Measurements from ENCODE around the gene TGFBR3.

Gene TGFBR3

GRCh38 chr1:91863498-91863897 lies 22.5 kb downstream of the TGFBR3 start:
- Histone ChIP-seq H3K9me3 (replicated peaks in 1 of 2; ENCODE audit: control insufficient read depth in 2 of 2, insufficient read depth in 1 of 2, low read depth in 1 of 2, low read length in 2 of 2) (no peaks in the 10 kb centered on the region), H2BK15ac (ENCODE audit: low read length) (no peak overlapping the region), H2BK5ac (ENCODE audit: low read length) (no peak overlapping the region), H3K9ac (ENCODE audit: low read depth, low read length, poor library complexity) (no peak overlapping the region), H3K36me3 (replicated peaks in 1 of 2; ENCODE audit: control insufficient read depth in 2 of 2, insufficient read depth in 2 of 2, low read length in 2 of 2) (no peaks in the 10 kb centered on the region), H3K23ac (ENCODE audit: low read depth, low read length, poor library complexity) (no peak overlapping the region), H3K4me1 (ENCODE audit: control insufficient read depth in 2 of 2, insufficient read depth in 1 of 2, low read depth in 1 of 2, low read length in 2 of 2) (peaks cover 0 to 3% of the 10 kb centered on the region in 2 donors), H3K18ac (ENCODE audit: low read length) (no peak overlapping the region), H2BK12ac (ENCODE audit: low read length) (no peak overlapping the region), H2BK120ac (ENCODE audit: low read depth, low read length) (no peak overlapping the region), H3K4me3 (ENCODE audit: low read length in 2 of 2) (no peak overlapping the region), H3K4me2 (ENCODE audit: insufficient read depth, low read length, poor library complexity, severe bottlenecking) (no peak overlapping the region), H4K8ac (ENCODE audit: low read depth, low read length) (no peak overlapping the region), H2AK5ac (ENCODE audit: low read depth, low read length) (no peak overlapping the region), H2AFZ (ENCODE audit: low read length) (no peak overlapping the region), H4K91ac (ENCODE audit: low read depth, low read length, poor library complexity) (no peak overlapping the region), H3K27ac (replicated peaks; ENCODE audit: low read length) (no peak overlapping the region), H3K27me3 (ENCODE audit: control insufficient read depth in 3 of 3, insufficient read depth in 3 of 3, low read depth in 1 of 3, low read length in 3 of 3) (no peaks in the 10 kb centered on the region), H3K4ac (ENCODE audit: low read length) (no peak overlapping the region), H3K79me1 (ENCODE audit: low read depth, low read length) (no peaks in the 10 kb centered on the region), H3K14ac (ENCODE audit: low read length) (no peak overlapping the region)
- no CpG with 5 or more reads among the region's 3 CpGs for WGBS, 2 donors (ENCODE audit: extremely low coverage in 2 of 2, insufficient read length in 2 of 2, insufficient replicate concordance in 1 of 2)
- no peak for DNase-seq (ENCODE audit: low spot score)

- H3K4me1 ChIP-seq (ENCODE audit: control insufficient read depth in 2 of 2, insufficient read depth in 1 of 2, low read depth in 1 of 2, low read length in 2 of 2): peaks cover 0 to under 1% of the 10 kb centered on the region in 2 donors
- no peak overlapping the region for H3K23ac ChIP-seq (ENCODE audit: low read depth, low read length, poor library complexity)
- no peak overlapping the region for H3K9ac ChIP-seq (ENCODE audit: low read depth, low read length, poor library complexity)
- no peaks in the 10 kb centered on the region for H3K27me3 ChIP-seq (ENCODE audit: control insufficient read depth in 3 of 3, insufficient read depth in 3 of 3, low read depth in 1 of 3, low read length in 3 of 3)
- DNase-seq (ENCODE audit: low spot score): no peak
- H3K36me3 ChIP-seq (replicated peaks in 1 of 2; ENCODE audit: control insufficient read depth in 2 of 2, insufficient read depth in 2 of 2, low read length in 2 of 2): no peaks in the 10 kb centered on the region
- no peak overlapping the region for H3K14ac ChIP-seq (ENCODE audit: low read length)
- no CpG with 5 or more reads among the region's 3 CpGs for WGBS, 2 donors (ENCODE audit: extremely low coverage in 2 of 2, insufficient read length in 2 of 2, insufficient replicate concordance in 1 of 2)
- H2AFZ ChIP-seq (ENCODE audit: low read length): no peak overlapping the region
- H3K27ac ChIP-seq (replicated peaks; ENCODE audit: low read length): no peak overlapping the region
- no peak overlapping the region for H3K4me2 ChIP-seq (ENCODE audit: insufficient read depth, low read length, poor library complexity, severe bottlenecking)
- H3K18ac ChIP-seq (ENCODE audit: low read length): no peak overlapping the region
- no peaks in the 10 kb centered on the region for H3K9me3 ChIP-seq (replicated peaks in 1 of 2; ENCODE audit: control insufficient read depth in 2 of 2, insufficient read depth in 1 of 2, low read depth in 1 of 2, low read length in 2 of 2)
- H3K4ac ChIP-seq (ENCODE audit: low read length): no peak overlapping the region
- no peak overlapping the region for H3K4me3 ChIP-seq (ENCODE audit: low read length in 2 of 2)
- no peak overlapping the region for H4K91ac ChIP-seq (ENCODE audit: low read depth, low read length, poor library complexity)
- no peak overlapping the region for H4K8ac ChIP-seq (ENCODE audit: low read depth, low read length)
- no peaks in the 10 kb centered on the region for H3K79me1 ChIP-seq (ENCODE audit: low read depth, low read length)
- H2BK5ac ChIP-seq (ENCODE audit: low read length): no peak overlapping the region
- H2AK5ac ChIP-seq (ENCODE audit: low read depth, low read length): no peak overlapping the region
- H2BK12ac ChIP-seq (ENCODE audit: low read length): no peak overlapping the region
- H2BK120ac ChIP-seq (ENCODE audit: low read depth, low read length): no peak overlapping the region
- H2BK15ac ChIP-seq (ENCODE audit: low read length): no peak overlapping the region
Observed at GRCh38 chr1:91862120-91862519, 23.8 kb downstream of the TGFBR3 start.

GRCh38 chr1:91857557-91858239 lies 28.3 kb downstream of the TGFBR3 start:
- H3K14ac ChIP-seq (ENCODE audit: low read length): no peak overlapping the region

GRCh38 chr1:91856996-91857395 lies 29.0 kb downstream of the TGFBR3 start:
- no peak for DNase-seq (ENCODE audit: low spot score)
- Histone ChIP-seq H3K4ac (ENCODE audit: low read length) (no peak overlapping the region), H2BK5ac (ENCODE audit: low read length) (no peak overlapping the region), H3K4me1 (ENCODE audit: control insufficient read depth in 2 of 2, insufficient read depth in 1 of 2, low read depth in 1 of 2, low read length in 2 of 2) (no peaks in the 10 kb centered on the region), H4K8ac (ENCODE audit: low read depth, low read length) (no peak overlapping the region), H2AFZ (ENCODE audit: low read length) (no peak overlapping the region), H3K9ac (ENCODE audit: low read depth, low read length, poor library complexity) (no peak overlapping the region), H3K9me3 (replicated peaks in 1 of 2; ENCODE audit: control insufficient read depth in 2 of 2, insufficient read depth in 1 of 2, low read depth in 1 of 2, low read length in 2 of 2) (no peaks in the 10 kb centered on the region), H3K4me2 (ENCODE audit: insufficient read depth, low read length, poor library complexity, severe bottlenecking) (no peak overlapping the region), H2BK15ac (ENCODE audit: low read length) (no peak overlapping the region), H3K14ac (ENCODE audit: low read length) (no peak overlapping the region), H3K36me3 (replicated peaks in 1 of 2; ENCODE audit: control insufficient read depth in 2 of 2, insufficient read depth in 2 of 2, low read length in 2 of 2) (no peaks in the 10 kb centered on the region), H2AK5ac (ENCODE audit: low read depth, low read length) (no peak overlapping the region), H3K27ac (replicated peaks; ENCODE audit: low read length) (no peak overlapping the region), H3K18ac (ENCODE audit: low read length) (no peak overlapping the region), H3K23ac (ENCODE audit: low read depth, low read length, poor library complexity) (no peak overlapping the region), H3K79me1 (ENCODE audit: low read depth, low read length) (no peaks in the 10 kb centered on the region), H3K27me3 (ENCODE audit: control insufficient read depth in 3 of 3, insufficient read depth in 3 of 3, low read depth in 1 of 3, low read length in 3 of 3) (no peaks in the 10 kb centered on the region), H2BK120ac (ENCODE audit: low read depth, low read length) (no peak overlapping the region), H2BK12ac (ENCODE audit: low read length) (no peak overlapping the region), H4K91ac (ENCODE audit: low read depth, low read length, poor library complexity) (no peak overlapping the region), H3K4me3 (ENCODE audit: low read length in 2 of 2) (no peak overlapping the region)
- WGBS, 2 donors (ENCODE audit: extremely low coverage in 2 of 2, insufficient read length in 2 of 2, insufficient replicate concordance in 1 of 2): no CpG with 5 or more reads among the region's 1 CpG

More at GRCh38 chr1:91857557-91858239, 28.3 kb downstream of the TGFBR3 start:
- no peaks in the 10 kb centered on the region for H3K4me1 ChIP-seq (ENCODE audit: control insufficient read depth in 2 of 2, insufficient read depth in 1 of 2, low read depth in 1 of 2, low read length in 2 of 2)
- no peak overlapping the region for H3K4me3 ChIP-seq (ENCODE audit: low read length in 2 of 2)
- no peak overlapping the region for H2BK12ac ChIP-seq (ENCODE audit: low read length)
- H3K27ac ChIP-seq (replicated peaks; ENCODE audit: low read length): no peak overlapping the region
- H3K4me2 ChIP-seq (ENCODE audit: insufficient read depth, low read length, poor library complexity, severe bottlenecking): no peak overlapping the region
- H3K27me3 ChIP-seq (ENCODE audit: control insufficient read depth in 3 of 3, insufficient read depth in 3 of 3, low read depth in 1 of 3, low read length in 3 of 3): no peaks in the 10 kb centered on the region
- no peak for DNase-seq (ENCODE audit: low spot score)
- no peak overlapping the region for H2AK5ac ChIP-seq (ENCODE audit: low read depth, low read length)
- no peaks in the 10 kb centered on the region for H3K36me3 ChIP-seq (replicated peaks in 1 of 2; ENCODE audit: control insufficient read depth in 2 of 2, insufficient read depth in 2 of 2, low read length in 2 of 2)
- H3K23ac ChIP-seq (ENCODE audit: low read depth, low read length, poor library complexity): no peak overlapping the region
- H2BK120ac ChIP-seq (ENCODE audit: low read depth, low read length): no peak overlapping the region
- no peaks in the 10 kb centered on the region for H3K9me3 ChIP-seq (replicated peaks in 1 of 2; ENCODE audit: control insufficient read depth in 2 of 2, insufficient read depth in 1 of 2, low read depth in 1 of 2, low read length in 2 of 2)
- H3K18ac ChIP-seq (ENCODE audit: low read length): no peak overlapping the region
- no peak overlapping the region for H2BK15ac ChIP-seq (ENCODE audit: low read length)
- no peak overlapping the region for H2BK5ac ChIP-seq (ENCODE audit: low read length)
- no peak overlapping the region for H4K91ac ChIP-seq (ENCODE audit: low read depth, low read length, poor library complexity)
- no peaks in the 10 kb centered on the region for H3K79me1 ChIP-seq (ENCODE audit: low read depth, low read length)
- no peak overlapping the region for H3K9ac ChIP-seq (ENCODE audit: low read depth, low read length, poor library complexity)
- H4K8ac ChIP-seq (ENCODE audit: low read depth, low read length): no peak overlapping the region
- no peak overlapping the region for H3K4ac ChIP-seq (ENCODE audit: low read length)
- no CpG with 5 or more reads among the region's 2 CpGs for WGBS, 2 donors (ENCODE audit: extremely low coverage in 2 of 2, insufficient read length in 2 of 2, insufficient replicate concordance in 1 of 2)
- no peak overlapping the region for H2AFZ ChIP-seq (ENCODE audit: low read length)

All from neuronal stem cell (in vitro differentiated cells).